HepG2 (cell line): ENCODE data around the gene NDUFB11. TPM values are rescaled to one million over a fixed set of nuclear protein-coding genes. Genes with fewer than 3 reads are reported as not detected.
A peak's percentile ranks its signal among the peaks of the same experiment; 100 is the strongest.

Experiments used
- CENPX ChIP-seq: sonication (generic); formaldehyde crosslinking; IDR thresholded peaks from 2 replicates; pipeline ENCODE4 v1.9.0; 2021; ENCODE audit warnings: mild to moderate bottlenecking, missing genetic modification reagents, moderate library complexity
- ELF3 ChIP-seq: IDR thresholded peaks from 2 replicates; pipeline ENCODE4 v1.6.1; 2016; ENCODE audit warnings: missing genetic modification reagents, missing compliant biosample characterization
- GFI1 ChIP-seq: sonication (generic); formaldehyde crosslinking; IDR thresholded peaks from 2 replicates; pipeline ENCODE4 v1.5.0; 2020; ENCODE audit warnings: missing genetic modification reagents, mild to moderate bottlenecking, borderline replicate concordance
- HDAC1 ChIP-seq: sonication (generic); formaldehyde crosslinking; IDR thresholded peaks from 2 replicates; pipeline ENCODE4 v1.5.1; 2020; ENCODE audit warnings: mild to moderate bottlenecking, missing genetic modification reagents
- MAFG ChIP-seq: sonication (generic); formaldehyde crosslinking; IDR thresholded peaks from 2 replicates; pipeline ENCODE4 v1.5.1; 2020; ENCODE audit warnings: mild to moderate bottlenecking, missing genetic modification reagents
- POGZ ChIP-seq: sonication (generic); formaldehyde crosslinking; IDR thresholded peaks from 2 replicates; pipeline ENCODE4 v1.4.0; 2020; ENCODE audit warnings: mild to moderate bottlenecking, missing genetic modification reagents
- RAD51 ChIP-seq: fragments of 450-650 bp; IDR thresholded peaks from 2 replicates; pipeline ENCODE4 v1.6.1; 2016; ENCODE audit warnings: borderline replicate concordance
- SIN3B ChIP-seq: fragments of 150-350 bp; IDR thresholded peaks from 2 replicates; pipeline ENCODE4 v1.6.1; 2014; ENCODE audit warnings: low read length
- SOX5 ChIP-seq: IDR thresholded peaks from 2 replicates; pipeline ENCODE4 v1.6.1; 2016; ENCODE audit warnings: borderline replicate concordance
- SRY ChIP-seq: sonication (generic); formaldehyde crosslinking; IDR thresholded peaks from 2 replicates; pipeline ENCODE4 v1.8.0; 2022; ENCODE audit warnings: mild to moderate bottlenecking, missing genetic modification reagents
- TP53 ChIP-seq: sonication (generic); formaldehyde crosslinking; conservative IDR thresholded peaks from 2 replicates; pipeline ENCODE4 v1.4.0; 2020; ENCODE audit warnings: missing genetic modification reagents
- ZBTB1 ChIP-seq: sonication (generic); formaldehyde crosslinking; IDR thresholded peaks from 2 replicates; pipeline ENCODE4 v1.4.0; 2020; ENCODE audit warnings: missing genetic modification reagents, borderline replicate concordance
- ZFP62 ChIP-seq: sonication (generic); formaldehyde crosslinking; IDR thresholded peaks from 2 replicates; pipeline ENCODE4 v1.4.0; 2020; ENCODE audit warnings: missing genetic modification reagents
- ZNF136 ChIP-seq: sonication (generic); formaldehyde crosslinking; IDR thresholded peaks from 2 replicates; pipeline ENCODE4 v1.8.1; 2022; ENCODE audit warnings: low read depth, mild to moderate bottlenecking, moderate library complexity, missing genetic modification reagents
- ZNF138 ChIP-seq: sonication (generic); formaldehyde crosslinking; IDR thresholded peaks from 2 replicates; pipeline ENCODE4 v1.5.0; 2020; ENCODE audit warnings: mild to moderate bottlenecking, low read depth, missing genetic modification reagents
- ZNF335 ChIP-seq: sonication (generic); formaldehyde crosslinking; IDR thresholded peaks from 2 replicates; pipeline ENCODE4 v1.4.0; 2020; ENCODE audit warnings: missing genetic modification reagents
- ZNF460 ChIP-seq: sonication (generic); formaldehyde crosslinking; IDR thresholded peaks from 2 replicates; pipeline ENCODE4 v1.5.1; 2020; ENCODE audit warnings: missing genetic modification reagents, mild to moderate bottlenecking, borderline replicate concordance
- ZNF484 ChIP-seq: sonication (generic); formaldehyde crosslinking; IDR thresholded peaks from 2 replicates; pipeline ENCODE4 v1.5.1; 2020; ENCODE audit warnings: mild to moderate bottlenecking, low read depth, missing genetic modification reagents, borderline replicate concordance
- ZNF75D ChIP-seq: sonication (generic); formaldehyde crosslinking; IDR thresholded peaks from 2 replicates; pipeline ENCODE4 v1.8.1; 2023; ENCODE audit warnings: missing genetic modification reagents, mild to moderate bottlenecking, borderline replicate concordance
- ZSCAN12 ChIP-seq: sonication (generic); formaldehyde crosslinking; IDR thresholded peaks from 2 replicates; pipeline ENCODE4 v1.9.0; 2021; ENCODE audit warnings: mild to moderate bottlenecking, missing genetic modification reagents
- polyA plus RNA-seq, 8 experiments: library from polyadenylated mRNA; depleted of rRNA in 3 of 8; stranded (reverse) in 7 of 8; unstranded in 1 of 8; fragments of >200 nt; fragmentation: Illumina TruSeq in 4 of 8; extraction: Trizol in 4 of 8; gene quantifications; 2 replicates each; pipeline versions ENCODE4 v1.2.1 to v1.2.3, GENCODE V29; 2011 to 2016; ENCODE audit warnings: low read depth in 4 of 8, missing spikeins in 1 of 8, mixed read lengths in 1 of 8; ENCODE audit not compliant: insufficient read depth in 1 of 8
- total RNA-seq, 5 experiments: library from RNA; depleted of rRNA; stranded (reverse); fragments of >200 nt; fragmentation: Illumina TruSeq; extraction: Trizol; gene quantifications; 2 replicates each; pipeline ENCODE4 v1.2.3, GENCODE V29; 2016; ENCODE audit warnings: low read depth in 1 of 5
- TF ChIP-seq, protein P1 (sequence below): sonication (generic); formaldehyde crosslinking; IDR thresholded peaks from 2 replicates; pipeline ENCODE4 v1.4.0; 2020; ENCODE audit warnings: missing genetic modification reagents
- TF ChIP-seq, protein P2 (sequence below): sonication (generic); formaldehyde crosslinking; IDR thresholded peaks from 2 replicates; pipeline ENCODE4 v1.4.0; 2020; ENCODE audit warnings: missing genetic modification reagents
- TF ChIP-seq, protein P3 (sequence below): sonication (generic); formaldehyde crosslinking; IDR thresholded peaks from 2 replicates; pipeline ENCODE4 v1.4.0; 2020; ENCODE audit warnings: missing genetic modification reagents, borderline replicate concordance
- TF ChIP-seq, protein P4 (sequence below): sonication (generic); formaldehyde crosslinking; IDR thresholded peaks from 2 replicates; pipeline ENCODE4 v1.4.0; 2020; ENCODE audit warnings: mild to moderate bottlenecking, missing genetic modification reagents

Gene NDUFB11
- total and polyA plus RNA-seq, 2 of the 13 experiments (the other 11 are each of a cell fraction or from before 2014, with no cell fraction given), result 46.6 to 100 TPM

GRCh38 chrX:47193475-47194193 lies 49.1 kb upstream of the NDUFB11 start, which contains the start of gene UBA1 (continued):
- TF ChIP-seq ZBTB1 (CRISPR knock-in tag) (no peak), ZNF335 (no peak), TP53 (CRISPR knock-in tag) (no peak), MAFG (CRISPR knock-in tag) (no peak), ELF3 (CRISPR knock-in tag) (no peak), ZNF75D (CRISPR knock-in tag) (no peak), POGZ (CRISPR knock-in tag) (peak; percentile 51; the same call in 1 of the 2 replicates), ZNF460 (CRISPR knock-in tag) (no peak), SRY (CRISPR knock-in tag) (0 out of 2 replicates have a peak, but pooled peaks have one; percentile 17), ZNF138 (no peak), SOX5 (CRISPR knock-in tag) (no peak), RAD51 (no peak), SIN3B (no peak), HDAC1 (no peak), ZNF484 (CRISPR knock-in tag) (no peak), ZNF136 (CRISPR knock-in tag) (no peak), ZSCAN12 (CRISPR knock-in tag) (no peak), CENPX (CRISPR knock-in tag) (no peak), ZFP62 (no peak), GFI1 (CRISPR knock-in tag) (no peak)
- TF ChIP-seq, protein P1, sequence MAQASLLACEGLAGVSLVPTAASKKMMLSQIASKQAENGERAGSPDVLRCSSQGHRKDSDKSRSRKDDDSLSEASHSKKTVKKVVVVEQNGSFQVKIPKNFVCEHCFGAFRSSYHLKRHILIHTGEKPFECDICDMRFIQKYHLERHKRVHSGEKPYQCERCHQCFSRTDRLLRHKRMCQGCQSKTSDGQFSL, result no peak
- TF ChIP-seq, protein P2, sequence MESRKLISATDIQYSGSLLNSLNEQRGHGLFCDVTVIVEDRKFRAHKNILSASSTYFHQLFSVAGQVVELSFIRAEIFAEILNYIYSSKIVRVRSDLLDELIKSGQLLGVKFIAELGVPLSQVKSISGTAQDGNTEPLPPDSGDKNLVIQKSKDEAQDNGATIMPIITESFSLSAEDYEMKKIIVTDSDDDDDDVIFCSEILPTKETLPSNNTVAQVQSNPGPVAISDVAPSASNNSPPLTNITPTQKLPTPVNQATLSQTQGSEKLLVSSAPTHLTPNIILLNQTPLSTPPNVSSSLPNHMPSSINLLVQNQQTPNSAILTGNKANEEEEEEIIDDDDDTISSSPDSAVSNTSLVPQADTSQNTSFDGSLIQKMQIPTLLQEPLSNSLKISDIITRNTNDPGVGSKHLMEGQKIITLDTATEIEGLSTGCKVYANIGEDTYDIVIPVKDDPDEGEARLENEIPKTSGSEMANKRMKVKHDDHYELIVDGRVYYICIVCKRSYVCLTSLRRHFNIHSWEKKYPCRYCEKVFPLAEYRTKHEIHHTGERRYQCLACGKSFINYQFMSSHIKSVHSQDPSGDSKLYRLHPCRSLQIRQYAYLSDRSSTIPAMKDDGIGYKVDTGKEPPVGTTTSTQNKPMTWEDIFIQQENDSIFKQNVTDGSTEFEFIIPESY (CRISPR knock-in tag), result 0 out of 2 replicates have a peak, but pooled peaks have one; percentile 34
- TF ChIP-seq, protein P3, sequence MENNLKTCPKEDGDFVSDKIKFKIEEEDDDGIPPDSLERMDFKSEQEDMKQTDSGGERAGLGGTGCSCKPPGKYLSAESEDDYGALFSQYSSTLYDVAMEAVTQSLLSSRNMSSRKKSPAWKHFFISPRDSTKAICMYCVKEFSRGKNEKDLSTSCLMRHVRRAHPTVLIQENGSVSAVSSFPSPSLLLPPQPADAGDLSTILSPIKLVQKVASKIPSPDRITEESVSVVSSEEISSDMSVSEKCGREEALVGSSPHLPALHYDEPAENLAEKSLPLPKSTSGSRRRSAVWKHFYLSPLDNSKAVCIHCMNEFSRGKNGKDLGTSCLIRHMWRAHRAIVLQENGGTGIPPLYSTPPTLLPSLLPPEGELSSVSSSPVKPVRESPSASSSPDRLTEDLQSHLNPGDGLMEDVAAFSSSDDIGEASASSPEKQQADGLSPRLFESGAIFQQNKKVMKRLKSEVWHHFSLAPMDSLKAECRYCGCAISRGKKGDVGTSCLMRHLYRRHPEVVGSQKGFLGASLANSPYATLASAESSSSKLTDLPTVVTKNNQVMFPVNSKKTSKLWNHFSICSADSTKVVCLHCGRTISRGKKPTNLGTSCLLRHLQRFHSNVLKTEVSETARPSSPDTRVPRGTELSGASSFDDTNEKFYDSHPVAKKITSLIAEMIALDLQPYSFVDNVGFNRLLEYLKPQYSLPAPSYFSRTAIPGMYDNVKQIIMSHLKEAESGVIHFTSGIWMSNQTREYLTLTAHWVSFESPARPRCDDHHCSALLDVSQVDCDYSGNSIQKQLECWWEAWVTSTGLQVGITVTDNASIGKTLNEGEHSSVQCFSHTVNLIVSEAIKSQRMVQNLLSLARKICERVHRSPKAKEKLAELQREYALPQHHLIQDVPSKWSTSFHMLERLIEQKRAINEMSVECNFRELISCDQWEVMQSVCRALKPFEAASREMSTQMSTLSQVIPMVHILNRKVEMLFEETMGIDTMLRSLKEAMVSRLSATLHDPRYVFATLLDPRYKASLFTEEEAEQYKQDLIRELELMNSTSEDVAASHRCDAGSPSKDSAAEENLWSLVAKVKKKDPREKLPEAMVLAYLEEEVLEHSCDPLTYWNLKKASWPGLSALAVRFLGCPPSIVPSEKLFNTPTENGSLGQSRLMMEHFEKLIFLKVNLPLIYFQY, result no peak
- TF ChIP-seq, protein P4, sequence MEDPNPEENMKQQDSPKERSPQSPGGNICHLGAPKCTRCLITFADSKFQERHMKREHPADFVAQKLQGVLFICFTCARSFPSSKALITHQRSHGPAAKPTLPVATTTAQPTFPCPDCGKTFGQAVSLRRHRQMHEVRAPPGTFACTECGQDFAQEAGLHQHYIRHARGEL (CRISPR knock-in tag), result no peak
